Cardiac ventricle fibroblast (primary cell): Measurements from ENCODE around the gene OR51M1. TPM values are rescaled to one million over a fixed set of nuclear protein-coding genes. Genes with fewer than 3 reads are reported as not detected.

Experiments
- total RNA-seq: library from RNA; depleted of rRNA; stranded (reverse); fragments of >200 nt; gene quantifications from 2 replicates; pipeline ENCODE4 v1.2.3, GENCODE V29; 2015

Gene OR51M1, protein sequence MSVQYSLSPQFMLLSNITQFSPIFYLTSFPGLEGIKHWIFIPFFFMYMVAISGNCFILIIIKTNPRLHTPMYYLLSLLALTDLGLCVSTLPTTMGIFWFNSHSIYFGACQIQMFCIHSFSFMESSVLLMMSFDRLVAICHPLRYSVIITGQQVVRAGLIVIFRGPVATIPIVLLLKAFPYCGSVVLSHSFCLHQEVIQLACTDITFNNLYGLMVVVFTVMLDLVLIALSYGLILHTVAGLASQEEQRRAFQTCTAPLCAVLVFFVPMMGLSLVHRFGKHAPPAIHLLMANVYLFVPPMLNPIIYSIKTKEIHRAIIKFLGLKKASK
- not detected in 2 replicates for total RNA-seq

DNA sequence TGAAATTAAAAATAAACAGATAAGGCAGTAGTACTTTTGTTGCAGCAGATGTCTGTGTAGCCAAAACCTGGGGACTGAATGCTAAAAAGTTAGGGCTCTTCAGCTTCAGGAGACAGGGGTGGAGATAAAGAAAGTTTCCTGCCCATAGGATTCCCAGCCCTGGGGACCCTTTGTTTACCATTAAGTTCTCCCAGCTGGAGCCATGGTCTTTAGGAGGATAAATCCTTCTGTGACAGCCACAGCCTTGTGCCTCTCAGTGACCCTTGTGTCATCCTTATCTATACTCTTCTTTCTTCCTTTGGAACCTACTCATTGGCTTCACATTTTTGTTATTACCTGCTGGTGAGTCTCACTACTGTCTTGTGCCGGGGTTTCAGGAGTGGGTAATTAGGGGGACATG lies at the start of gene OR51M1:
OR51M1 (plus strand) TSS at position 237 of the 400 bp plus-strand sequence. CDS start 5,587 bp downstream, outside the sequence.

GRCh38 chr11:5343474-5344335 lies 39.9 kb upstream of the OR51M1 start, which contains the start of gene OR51B5:
OR51B5 (minus strand) TSS chr11:5343524; CDS start chr11:5343524, 0 bp downstream.

GRCh38 chr11:5351208-5351607 lies 32.4 kb upstream of the OR51M1 start, which contains the start of gene OR51B6:
OR51B6 (plus strand) TSS chr11:5351508; CDS start chr11:5351508, 0 bp downstream.

GRCh38 chr11:5421811-5422210 lies 38.2 kb downstream of the OR51M1 start, which contains the start of gene OR51Q1:
OR51Q1 (plus strand) TSS chr11:5422111; CDS start chr11:5422201, 90 bp downstream.

GRCh38 chr11:5441414-5441813 lies 57.8 kb downstream of the OR51M1 start, which contains the start of gene OR51I1:
OR51I1 (minus strand) TSS chr11:5441514; CDS start chr11:5441514, 0 bp downstream.

Other genes with a start within 250 kb of the OR51M1 start
- not detected in 2 replicates for gene OR52A5, start 245.5 kb upstream of the OR51M1 start, total RNA-seq
- not detected in 2 replicates for gene OR52A1, start 229.1 kb upstream of the OR51M1 start, total RNA-seq
- not detected in 2 replicates for gene OR51V1, start 183.1 kb upstream of the OR51M1 start, total RNA-seq
- not detected in 2 replicates for gene HBB, start 156.7 kb upstream of the OR51M1 start, total RNA-seq
- not detected in 2 replicates for gene HBD, start 149.3 kb upstream of the OR51M1 start, total RNA-seq
- not detected in 2 replicates for gene HBG1, start 134.0 kb upstream of the OR51M1 start, total RNA-seq
- not detected in 2 replicates for gene HBG2, start 129.0 kb upstream of the OR51M1 start, total RNA-seq
- not detected in 2 replicates for gene HBE1, start 113.9 kb upstream of the OR51M1 start, total RNA-seq
- not detected in 2 replicates for gene OR51B4, start 81.9 kb upstream of the OR51M1 start, total RNA-seq
- gene OR51B2, start 59.5 kb upstream of the OR51M1 start, total RNA-seq = not detected in 2 replicates
- gene OR51B5, start 40.3 kb upstream of the OR51M1 start, total RNA-seq = not detected in 2 replicates
- not detected in 2 replicates for gene OR51B6, start 32.3 kb upstream of the OR51M1 start, total RNA-seq
- gene OR51Q1, start 38.3 kb downstream of the OR51M1 start, total RNA-seq = not detected in 2 replicates
- not detected in 2 replicates for gene OR51I1, start 57.7 kb downstream of the OR51M1 start, total RNA-seq
- not detected in 2 replicates for gene OR51I2, start 65.5 kb downstream of the OR51M1 start, total RNA-seq
- gene OR52D1, start 104.9 kb downstream of the OR51M1 start, total RNA-seq = not detected in 2 replicates
- 0.24 TPM in 1 of 2 replicates, not detected in the other for gene UBQLN3, start 126.1 kb downstream of the OR51M1 start, total RNA-seq
- gene UBQLNL, start 132.9 kb downstream of the OR51M1 start, total RNA-seq = not detected in 2 replicates
- gene OR52H1, start 164.7 kb downstream of the OR51M1 start, total RNA-seq = not detected in 2 replicates
- not detected in 2 replicates for gene OR52B6, start 197.1 kb downstream of the OR51M1 start, total RNA-seq
- 1.1 and 5.0 TPM in 2 replicates for gene TRIM6, start 212.8 kb downstream of the OR51M1 start, total RNA-seq
- 6.6 TPM in 2 replicates for gene TRIM34, start 241.2 kb downstream of the OR51M1 start, total RNA-seq